Measurements from ENCODE around the gene IGFBP3.

Gene IGFBP3

DNA sequence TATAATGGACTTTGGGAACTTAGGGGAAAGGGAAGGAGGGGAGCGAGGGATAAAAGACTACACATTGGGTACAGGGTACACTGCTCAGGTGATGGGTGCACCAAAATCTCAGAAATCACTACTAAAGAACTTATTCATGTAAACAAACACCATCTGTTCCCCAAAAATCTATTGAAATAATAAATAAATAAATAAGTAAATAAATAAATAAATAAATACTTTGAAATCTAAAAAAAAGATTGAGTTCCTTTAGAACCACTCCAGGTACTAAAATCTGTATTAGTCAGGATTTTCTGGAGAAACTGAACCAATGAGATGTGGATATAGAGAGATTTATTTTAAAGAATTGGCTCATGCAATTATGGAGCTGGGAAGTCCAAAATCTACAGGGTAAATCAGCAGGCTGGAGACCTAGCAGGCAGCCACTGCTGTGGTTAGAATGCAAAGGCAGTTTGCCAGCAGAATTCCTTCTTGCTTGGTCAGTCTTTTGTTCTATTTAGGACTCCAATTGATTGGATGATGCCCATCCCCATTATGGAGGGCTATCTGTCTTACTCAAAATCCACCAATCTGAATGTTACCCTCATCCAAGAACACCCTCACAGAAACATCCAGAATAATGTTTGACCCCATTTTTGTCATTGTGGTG lies 23.9 kb downstream of the IGFBP3 start:
- no peaks in the 10 kb centered on the region for H3K9me3 ChIP-seq (ENCODE audit: insufficient read depth, low read length, severe bottlenecking)
- ATAC-seq (ENCODE audit: insufficient read depth, low read depth) = no peak
- no peaks in the 10 kb centered on the region for H4K20me1 ChIP-seq (ENCODE audit: insufficient read depth, low read length)
- H3K79me2 ChIP-seq (ENCODE audit: insufficient read depth, low read length) = no peaks in the 10 kb centered on the region
- no peak overlapping the region for H3K9ac ChIP-seq (ENCODE audit: low read depth, low read length)
- H3K36me3 ChIP-seq (ENCODE audit: insufficient read depth, low read length) = no peaks in the 10 kb centered on the region
- no peaks in the 10 kb centered on the region for H3K4me1 ChIP-seq (ENCODE audit: insufficient read depth, low read length)
- H3K4me2 ChIP-seq (ENCODE audit: insufficient read depth, low read length) = no peak overlapping the region
- H3K27me3 ChIP-seq (ENCODE audit: insufficient read depth, low read length, poor library complexity) = peaks cover 16% of the 10 kb centered on the region
- no peak overlapping the region for H3K4me3 ChIP-seq (ENCODE audit: low read depth in 1 of 2, low read length in 2 of 2)
- no peak overlapping the region for H2AFZ ChIP-seq (ENCODE audit: low read depth, low read length)
- no peak for DNase-seq
- no peak for TF ChIP-seq EZH2 (IDR thresholded peaks at IDR 0.05; ENCODE audit: borderline replicate concordance, low read depth, low read length, severe bottlenecking)
- TF ChIP-seq, protein P1, sequence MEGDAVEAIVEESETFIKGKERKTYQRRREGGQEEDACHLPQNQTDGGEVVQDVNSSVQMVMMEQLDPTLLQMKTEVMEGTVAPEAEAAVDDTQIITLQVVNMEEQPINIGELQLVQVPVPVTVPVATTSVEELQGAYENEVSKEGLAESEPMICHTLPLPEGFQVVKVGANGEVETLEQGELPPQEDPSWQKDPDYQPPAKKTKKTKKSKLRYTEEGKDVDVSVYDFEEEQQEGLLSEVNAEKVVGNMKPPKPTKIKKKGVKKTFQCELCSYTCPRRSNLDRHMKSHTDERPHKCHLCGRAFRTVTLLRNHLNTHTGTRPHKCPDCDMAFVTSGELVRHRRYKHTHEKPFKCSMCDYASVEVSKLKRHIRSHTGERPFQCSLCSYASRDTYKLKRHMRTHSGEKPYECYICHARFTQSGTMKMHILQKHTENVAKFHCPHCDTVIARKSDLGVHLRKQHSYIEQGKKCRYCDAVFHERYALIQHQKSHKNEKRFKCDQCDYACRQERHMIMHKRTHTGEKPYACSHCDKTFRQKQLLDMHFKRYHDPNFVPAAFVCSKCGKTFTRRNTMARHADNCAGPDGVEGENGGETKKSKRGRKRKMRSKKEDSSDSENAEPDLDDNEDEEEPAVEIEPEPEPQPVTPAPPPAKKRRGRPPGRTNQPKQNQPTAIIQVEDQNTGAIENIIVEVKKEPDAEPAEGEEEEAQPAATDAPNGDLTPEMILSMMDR (IDR thresholded peaks at IDR 0.05; ENCODE audit: borderline replicate concordance, extremely low read depth, low read length, poor library complexity, severe bottlenecking) = no peak
- H3K27ac ChIP-seq (ENCODE audit: low read length) = no peak overlapping the region

DNA sequence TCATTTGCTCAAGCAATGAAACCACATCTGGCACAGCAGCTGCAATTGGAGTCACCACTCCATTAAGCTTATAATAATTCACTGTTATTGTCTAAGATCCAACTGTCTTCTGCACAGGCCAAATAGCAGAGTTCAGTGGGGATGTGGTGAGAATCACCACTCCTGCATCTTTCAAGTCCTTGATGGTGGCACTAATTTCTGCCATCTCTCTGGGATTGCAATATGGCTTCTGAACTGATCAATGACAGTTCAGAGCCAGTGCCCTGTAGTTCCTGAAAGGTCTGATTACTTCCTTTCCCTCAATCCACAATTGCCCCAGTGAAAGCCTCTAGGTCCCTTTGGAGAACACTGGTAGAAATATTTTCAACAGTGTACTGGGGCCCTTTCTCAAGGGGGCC lies 26.4 kb downstream of the IGFBP3 start:
- H3K27ac ChIP-seq (ENCODE audit: low read length) = no peak overlapping the region
- H2AFZ ChIP-seq (ENCODE audit: low read depth, low read length) = no peak overlapping the region
- H3K9ac ChIP-seq (ENCODE audit: low read depth, low read length) = no peak overlapping the region
- no peaks in the 10 kb centered on the region for H3K4me1 ChIP-seq (ENCODE audit: insufficient read depth, low read length)
- H4K20me1 ChIP-seq (ENCODE audit: insufficient read depth, low read length) = no peaks in the 10 kb centered on the region
- H3K36me3 ChIP-seq (ENCODE audit: insufficient read depth, low read length) = no peaks in the 10 kb centered on the region
- H3K4me3 ChIP-seq (ENCODE audit: low read depth in 1 of 2, low read length in 2 of 2) = no peak overlapping the region
- TF ChIP-seq, protein P1 (IDR thresholded peaks at IDR 0.05; ENCODE audit: borderline replicate concordance, extremely low read depth, low read length, poor library complexity, severe bottlenecking) = no peak
- TF ChIP-seq EZH2 (IDR thresholded peaks at IDR 0.05; ENCODE audit: borderline replicate concordance, low read depth, low read length, severe bottlenecking) = no peak
- H3K27me3 ChIP-seq (ENCODE audit: insufficient read depth, low read length, poor library complexity) = peaks cover 15% of the 10 kb centered on the region
- H3K79me2 ChIP-seq (ENCODE audit: insufficient read depth, low read length) = no peaks in the 10 kb centered on the region
- no peaks in the 10 kb centered on the region for H3K9me3 ChIP-seq (ENCODE audit: insufficient read depth, low read length, severe bottlenecking)
- DNase-seq (no peak), ATAC-seq (ENCODE audit: insufficient read depth, low read depth) (no peak)
- no peak overlapping the region for H3K4me2 ChIP-seq (ENCODE audit: insufficient read depth, low read length)

DNA sequence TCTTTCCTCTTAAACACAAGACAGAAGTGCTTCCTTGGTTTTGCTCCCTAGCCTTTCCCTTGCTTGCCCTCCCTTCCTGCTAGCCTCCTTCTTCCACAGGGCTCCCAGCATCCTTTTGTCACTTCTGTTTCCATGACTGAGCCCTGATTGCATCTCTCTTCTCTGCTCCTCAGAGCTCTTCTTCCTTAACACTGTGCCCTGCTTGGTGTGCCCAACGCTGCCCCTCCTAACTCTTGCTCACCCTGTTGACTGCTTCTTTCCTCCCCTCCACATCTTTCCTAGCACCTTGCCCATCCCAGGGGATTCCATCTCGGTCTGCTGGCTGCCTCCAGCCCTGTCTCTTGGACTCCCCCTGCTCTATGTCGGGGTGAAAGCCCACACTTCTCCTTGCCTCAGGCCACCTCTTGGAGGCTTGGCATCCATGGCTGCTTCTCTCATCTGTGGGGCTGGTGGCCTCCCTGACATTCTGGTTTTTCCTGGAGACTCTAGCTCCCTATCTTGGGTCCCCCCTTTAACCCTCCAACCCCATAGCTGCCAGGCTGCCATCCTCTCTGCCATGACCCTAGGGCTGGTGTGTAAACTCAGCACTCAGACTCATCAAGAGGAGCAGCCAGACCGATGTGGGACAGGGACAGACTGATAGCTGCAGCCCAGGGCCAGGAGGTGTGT lies 26.9 kb downstream of the IGFBP3 start:
- no peaks in the 10 kb centered on the region for H3K36me3 ChIP-seq (ENCODE audit: insufficient read depth, low read length)
- H3K9ac ChIP-seq (ENCODE audit: low read depth, low read length) = no peak overlapping the region
- DNase-seq (no peak), ATAC-seq (ENCODE audit: insufficient read depth, low read depth) (no peak)
- H3K27me3 ChIP-seq (ENCODE audit: insufficient read depth, low read length, poor library complexity) = peaks cover 15% of the 10 kb centered on the region
- no peak overlapping the region for H3K27ac ChIP-seq (ENCODE audit: low read length)
- no peak overlapping the region for H3K4me2 ChIP-seq (ENCODE audit: insufficient read depth, low read length)
- H3K4me1 ChIP-seq (ENCODE audit: insufficient read depth, low read length) = no peaks in the 10 kb centered on the region
- no peaks in the 10 kb centered on the region for H3K79me2 ChIP-seq (ENCODE audit: insufficient read depth, low read length)
- no peaks in the 10 kb centered on the region for H4K20me1 ChIP-seq (ENCODE audit: insufficient read depth, low read length)
- no peak overlapping the region for H3K4me3 ChIP-seq (ENCODE audit: low read depth in 1 of 2, low read length in 2 of 2)
- H2AFZ ChIP-seq (ENCODE audit: low read depth, low read length) = no peak overlapping the region
- H3K9me3 ChIP-seq (ENCODE audit: insufficient read depth, low read length, severe bottlenecking) = no peaks in the 10 kb centered on the region
- TF ChIP-seq, protein P1 (IDR thresholded peaks at IDR 0.05; ENCODE audit: borderline replicate concordance, extremely low read depth, low read length, poor library complexity, severe bottlenecking) = no peak
- TF ChIP-seq EZH2 (IDR thresholded peaks at IDR 0.05; ENCODE audit: borderline replicate concordance, low read depth, low read length, severe bottlenecking) = no peak
